GM06990 (cell line): Measurements from ENCODE around the gene POLR3A.

Source experiments
- DNase-seq: peaks from one replicate; pipeline ENCODE4 v3.0.0-alpha.2; 2011; ENCODE audit not compliant: insufficient read length; ENCODE audit errors: extremely low read depth
- H3K27me3 ChIP-seq: replicated peaks from 2 replicates; pipeline ENCODE4 v1.6.0; 2011; ENCODE audit warnings: low read length; ENCODE audit not compliant: control insufficient read depth, insufficient read depth
- H3K36me3 ChIP-seq: 2 replicates; pipeline ENCODE4 v1.5.1; 2011; ENCODE audit warnings: low read length; ENCODE audit not compliant: control insufficient read depth, insufficient read depth
- H3K4me3 ChIP-seq: replicated peaks from 2 replicates; pipeline ENCODE4 v1.5.1; 2011; ENCODE audit warnings: low read depth, mild to moderate bottlenecking, control low read depth, low read length
- TF ChIP-seq, protein P1 (sequence below): IDR thresholded peaks from 2 replicates; pipeline ENCODE4 v1.5.1; 2011; ENCODE audit warnings: low read length, control low read depth, mild to moderate bottlenecking, inconsistent platforms; ENCODE audit not compliant: insufficient read depth, poor library complexity, severe bottlenecking

Gene POLR3A

GRCh38 chr10:78053211-78053868 is 24.0 kb upstream of the POLR3A start:
- DNase-seq = no peak
- no peaks in the 10 kb centered on the region for H3K36me3 ChIP-seq
- TF ChIP-seq, protein P1, sequence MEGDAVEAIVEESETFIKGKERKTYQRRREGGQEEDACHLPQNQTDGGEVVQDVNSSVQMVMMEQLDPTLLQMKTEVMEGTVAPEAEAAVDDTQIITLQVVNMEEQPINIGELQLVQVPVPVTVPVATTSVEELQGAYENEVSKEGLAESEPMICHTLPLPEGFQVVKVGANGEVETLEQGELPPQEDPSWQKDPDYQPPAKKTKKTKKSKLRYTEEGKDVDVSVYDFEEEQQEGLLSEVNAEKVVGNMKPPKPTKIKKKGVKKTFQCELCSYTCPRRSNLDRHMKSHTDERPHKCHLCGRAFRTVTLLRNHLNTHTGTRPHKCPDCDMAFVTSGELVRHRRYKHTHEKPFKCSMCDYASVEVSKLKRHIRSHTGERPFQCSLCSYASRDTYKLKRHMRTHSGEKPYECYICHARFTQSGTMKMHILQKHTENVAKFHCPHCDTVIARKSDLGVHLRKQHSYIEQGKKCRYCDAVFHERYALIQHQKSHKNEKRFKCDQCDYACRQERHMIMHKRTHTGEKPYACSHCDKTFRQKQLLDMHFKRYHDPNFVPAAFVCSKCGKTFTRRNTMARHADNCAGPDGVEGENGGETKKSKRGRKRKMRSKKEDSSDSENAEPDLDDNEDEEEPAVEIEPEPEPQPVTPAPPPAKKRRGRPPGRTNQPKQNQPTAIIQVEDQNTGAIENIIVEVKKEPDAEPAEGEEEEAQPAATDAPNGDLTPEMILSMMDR = no peak

GRCh38 chr10:78049851-78050250 is 20.5 kb upstream of the POLR3A start:
- TF ChIP-seq, protein P1 = no peak
- Histone ChIP-seq H3K27me3 (no peaks in the 10 kb centered on the region), H3K4me3 (no peak overlapping the region), H3K36me3 (no peaks in the 10 kb centered on the region)
- DNase-seq = no peak

More at GRCh38 chr10:78053211-78053868, 24.0 kb upstream of the POLR3A start:
- no peaks in the 10 kb centered on the region for H3K27me3 ChIP-seq
- H3K4me3 ChIP-seq = no peak overlapping the region

- Histone ChIP-seq H3K4me3 (no peak overlapping the region), H3K27me3 (no peaks in the 10 kb centered on the region), H3K36me3 (0 out of 2 replicates have a peak, but pooled peaks cover under 1% of the 10 kb centered on the region)
- TF ChIP-seq, protein P1 = peak; percentile 88
- DNase-seq = no peak
Measured at GRCh38 chr10:78047314-78047891, 18.1 kb upstream of the POLR3A start.

- no peak overlapping the region for H3K4me3 ChIP-seq
- H3K36me3 ChIP-seq = peaks cover 5% of the 10 kb centered on the region
Measured at GRCh38 chr10:78046711-78047269, 17.5 kb upstream of the POLR3A start.

DNA sequence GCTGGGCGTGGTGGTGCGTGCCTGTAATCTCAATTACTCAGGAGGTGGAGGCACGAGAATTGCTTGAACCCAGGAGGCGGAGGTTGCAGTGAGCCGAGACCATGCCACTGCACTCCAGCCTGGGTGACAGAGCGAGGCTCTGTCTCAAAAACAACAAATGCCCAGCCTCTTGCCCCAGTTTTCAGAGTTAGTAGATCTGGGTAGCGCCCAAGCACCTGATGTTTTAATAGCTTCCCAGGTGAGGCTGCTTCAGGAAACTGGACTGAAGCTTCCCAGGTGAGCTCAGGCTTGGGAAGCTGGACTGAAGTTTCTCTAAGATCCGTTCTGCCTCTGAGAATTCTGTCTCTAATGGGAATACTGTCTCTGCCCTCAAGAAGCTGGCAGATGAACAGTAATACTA is 16.5 kb upstream of the POLR3A start:
- TF ChIP-seq, protein P1 = no peak
- H3K27me3 ChIP-seq = no peaks in the 10 kb centered on the region
- DNase-seq = no peak
- H3K36me3 ChIP-seq = peaks cover 13% of the 10 kb centered on the region
- no peak overlapping the region for H3K4me3 ChIP-seq

More at GRCh38 chr10:78046711-78047269, 17.5 kb upstream of the POLR3A start:
- no peak for DNase-seq
- TF ChIP-seq, protein P1 = no peak
- H3K27me3 ChIP-seq = no peaks in the 10 kb centered on the region
